ENCODE measurements around the gene FRYL. TPM values are rescaled to one million over a fixed set of nuclear protein-coding genes. Genes with fewer than 3 reads are reported as not detected.

FRYL gene
- total RNA-seq, 1 donor from 2014 or later = 190 TPM

GRCh38 chr4:48558819-48559218 is 221.3 kb downstream of the FRYL start:
- Mint-ChIP-seq H3K4me3 (ENCODE audit: unreplicated experiment) (no peak overlapping the region), H3K9me3 (ENCODE audit: unreplicated experiment) (peaks cover 6% of the 10 kb centered on the region), H3K27me3 (ENCODE audit: unreplicated experiment) (peaks cover 6% of the 10 kb centered on the region), H3K36me3 (ENCODE audit: unreplicated experiment) (peaks cover 26% of the 10 kb centered on the region), H3K4me1 (ENCODE audit: low read depth, unreplicated experiment) (no peaks in the 10 kb centered on the region), H3K27ac (ENCODE audit: unreplicated experiment) (no peak overlapping the region)
- DNase-seq = no peak
- TF ChIP-seq CTCF (IDR thresholded peaks at IDR 0.05; ENCODE audit: partially characterized antibody, unreplicated experiment) = no peak

- DNase-seq = no peak
- Mint-ChIP-seq H3K9me3 (ENCODE audit: unreplicated experiment) (peaks cover 6% of the 10 kb centered on the region), H3K27me3 (ENCODE audit: unreplicated experiment) (peaks cover 6% of the 10 kb centered on the region), H3K4me3 (ENCODE audit: unreplicated experiment) (no peak overlapping the region), H3K27ac (ENCODE audit: unreplicated experiment) (no peak overlapping the region), H3K4me1 (ENCODE audit: low read depth, unreplicated experiment) (no peaks in the 10 kb centered on the region), H3K36me3 (ENCODE audit: unreplicated experiment) (peaks cover 26% of the 10 kb centered on the region)
- no peak for TF ChIP-seq CTCF (IDR thresholded peaks at IDR 0.05; ENCODE audit: partially characterized antibody, unreplicated experiment)
Measured at GRCh38 chr4:48558026-48558425, 222.1 kb downstream of the FRYL start.

- Mint-ChIP-seq H3K4me3 (ENCODE audit: unreplicated experiment) (no peak overlapping the region), H3K36me3 (ENCODE audit: unreplicated experiment) (peaks cover 26% of the 10 kb centered on the region), H3K27me3 (ENCODE audit: unreplicated experiment) (peaks cover 6% of the 10 kb centered on the region), H3K27ac (ENCODE audit: unreplicated experiment) (no peak overlapping the region), H3K4me1 (ENCODE audit: low read depth, unreplicated experiment) (no peaks in the 10 kb centered on the region), H3K9me3 (ENCODE audit: unreplicated experiment) (peaks cover 6% of the 10 kb centered on the region)
- TF ChIP-seq CTCF (IDR thresholded peaks at IDR 0.05; ENCODE audit: partially characterized antibody, unreplicated experiment) = peak; percentile 31
- DNase-seq = no peak
Measured at GRCh38 chr4:48557478-48557877, 222.6 kb downstream of the FRYL start.

- Mint-ChIP-seq H3K27me3 (ENCODE audit: unreplicated experiment) (peaks cover 6% of the 10 kb centered on the region), H3K4me3 (ENCODE audit: unreplicated experiment) (no peak overlapping the region), H3K36me3 (ENCODE audit: unreplicated experiment) (peaks cover 26% of the 10 kb centered on the region)
Measured at GRCh38 chr4:48556268-48556667, 223.8 kb downstream of the FRYL start.

GRCh38 chr4:48554606-48555005 is 225.5 kb downstream of the FRYL start:
- TF ChIP-seq CTCF (IDR thresholded peaks at IDR 0.05; ENCODE audit: partially characterized antibody, unreplicated experiment) = no peak
- Mint-ChIP-seq H3K4me1 (ENCODE audit: low read depth, unreplicated experiment) (no peaks in the 10 kb centered on the region), H3K36me3 (ENCODE audit: unreplicated experiment) (peaks cover 22% of the 10 kb centered on the region), H3K4me3 (ENCODE audit: unreplicated experiment) (no peak overlapping the region), H3K27ac (ENCODE audit: unreplicated experiment) (no peak overlapping the region), H3K9me3 (ENCODE audit: unreplicated experiment) (peaks cover 6% of the 10 kb centered on the region), H3K27me3 (ENCODE audit: unreplicated experiment) (peaks cover 4% of the 10 kb centered on the region)
- DNase-seq = no peak

More at GRCh38 chr4:48556268-48556667, 223.8 kb downstream of the FRYL start:
- no peak for DNase-seq
- H3K9me3 Mint-ChIP-seq (ENCODE audit: unreplicated experiment) = peaks cover 6% of the 10 kb centered on the region
- no peak for TF ChIP-seq CTCF (IDR thresholded peaks at IDR 0.05; ENCODE audit: partially characterized antibody, unreplicated experiment)
- no peaks in the 10 kb centered on the region for H3K4me1 Mint-ChIP-seq (ENCODE audit: low read depth, unreplicated experiment)
- no peak overlapping the region for H3K27ac Mint-ChIP-seq (ENCODE audit: unreplicated experiment)

All from glutamatergic neuron (in vitro differentiated cells).